ENCODE results near the gene STIM2.
"Not testable (repeated sequence)": the region's sequence is repeated elsewhere in the genome, so short reads cannot be mapped to it uniquely, and the experiment has no call there.

STIM2 gene

GRCh38 chr4:27005501-27005900 lies 144.9 kb downstream of the STIM2 start:
- peak; percentile 75 for DNase-seq (ENCODE audit: low read depth)

- DNase-seq (ENCODE audit: low read depth) = no peak
These were observed 145.4 kb downstream of the STIM2 start for GRCh38 chr4:27005905-27006590.

- DNase-seq (ENCODE audit: low read depth) = no peak
These were observed 146.0 kb downstream of the STIM2 start for GRCh38 chr4:27006646-27007045.

- DNase-seq (ENCODE audit: low read depth) = no peak
These were observed 146.9 kb downstream of the STIM2 start for GRCh38 chr4:27007507-27007906.

- DNase-seq (ENCODE audit: low read depth) = no peak
These were observed 148.0 kb downstream of the STIM2 start for GRCh38 chr4:27008679-27009078.

GRCh38 chr4:27009539-27009938 lies 148.9 kb downstream of the STIM2 start:
- DNase-seq (ENCODE audit: low read depth) = peak; percentile 30

GRCh38 chr4:27010334-27010940 lies 149.8 kb downstream of the STIM2 start:
- DNase-seq (ENCODE audit: low read depth) = peak; percentile 53

DNA sequence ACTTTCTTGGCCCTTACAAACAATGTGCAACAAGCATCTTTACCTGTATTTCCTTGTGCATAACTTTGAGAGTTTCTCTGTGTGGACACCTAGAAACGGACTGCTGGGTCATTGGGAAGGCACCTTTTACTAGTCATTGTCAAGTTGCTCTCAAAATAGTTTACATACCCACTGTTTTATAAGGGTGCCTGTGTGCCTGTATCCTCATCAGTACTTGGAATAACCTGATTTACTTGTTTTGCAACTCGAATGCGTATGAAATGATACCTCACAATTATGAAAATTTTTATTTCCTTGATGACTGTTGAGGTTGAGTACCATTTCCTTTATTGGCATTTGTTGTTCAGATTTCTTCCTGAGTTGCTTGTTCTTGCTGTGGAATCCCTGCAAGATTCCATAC lies 150.8 kb downstream of the STIM2 start:
- DNase-seq (ENCODE audit: low read depth) = no peak

- DNase-seq (ENCODE audit: low read depth) = no peak
These were observed 152.4 kb downstream of the STIM2 start for GRCh38 chr4:27013012-27013411.

GRCh38 chr4:27016551-27016950 lies 155.9 kb downstream of the STIM2 start:
- DNase-seq (ENCODE audit: low read depth) = no peak

DNA sequence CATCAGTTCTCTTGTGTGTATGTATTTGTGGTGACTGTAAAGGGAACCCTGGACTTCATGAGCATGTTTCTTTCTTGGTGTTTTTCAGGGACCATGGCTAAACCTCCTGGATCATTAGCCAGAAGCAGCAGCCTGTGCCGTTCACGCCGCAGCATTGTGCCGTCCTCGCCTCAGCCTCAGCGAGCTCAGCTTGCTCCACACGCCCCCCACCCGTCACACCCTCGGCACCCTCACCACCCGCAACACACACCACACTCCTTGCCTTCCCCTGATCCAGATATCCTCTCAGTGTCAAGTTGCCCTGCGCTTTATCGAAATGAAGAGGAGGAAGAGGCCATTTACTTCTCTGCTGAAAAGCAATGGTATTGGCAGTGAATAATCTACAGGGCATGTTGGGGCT lies 157.0 kb downstream of the STIM2 start:
- no peak for DNase-seq (ENCODE audit: low read depth)

- DNase-seq (ENCODE audit: low read depth) = no peak
These were observed 157.4 kb downstream of the STIM2 start for GRCh38 chr4:27018076-27018475.

- DNase-seq (ENCODE audit: low read depth) = no peak
These were observed 158.3 kb downstream of the STIM2 start for GRCh38 chr4:27018910-27019309.

DNA sequence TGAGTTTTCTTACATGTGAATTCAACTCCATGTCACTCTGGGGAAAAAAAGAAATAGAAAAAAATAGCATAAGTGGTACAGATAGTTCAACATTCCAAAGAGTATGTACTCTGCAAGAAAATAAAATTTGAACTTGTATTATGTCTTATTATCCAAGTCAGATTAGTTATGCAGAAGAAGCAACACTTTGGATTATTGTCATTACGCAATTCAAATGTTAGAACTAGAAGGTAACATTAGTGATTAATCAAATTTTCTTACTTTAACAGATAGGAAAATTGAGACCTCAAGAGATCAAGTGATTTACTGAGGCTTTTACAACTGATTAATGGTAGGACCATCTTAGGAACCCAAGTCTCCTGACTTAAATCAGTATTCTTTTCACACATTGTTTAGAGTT lies 159.1 kb downstream of the STIM2 start:
- DNase-seq (ENCODE audit: low read depth) = no peak

DNA sequence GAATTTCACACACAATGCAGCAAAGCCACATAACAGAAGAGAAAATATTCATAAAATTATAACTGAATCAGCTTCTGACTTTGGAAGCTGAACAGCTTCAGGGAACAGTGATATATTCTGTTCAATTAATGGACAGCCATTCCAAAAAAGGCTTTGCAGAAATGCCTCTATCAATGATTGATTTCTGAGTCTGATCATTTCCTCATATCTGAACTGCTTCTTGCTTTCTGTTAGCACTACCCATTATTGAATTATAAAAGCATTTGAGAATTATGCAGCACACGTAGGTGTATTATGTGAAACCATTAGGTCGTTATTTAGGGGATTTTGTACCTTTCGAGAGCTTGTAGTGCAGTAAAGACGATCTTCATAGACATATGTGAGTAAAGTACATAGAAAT lies 159.6 kb downstream of the STIM2 start:
- DNase-seq (ENCODE audit: low read depth) = no peak

- DNase-seq (ENCODE audit: low read depth) = no peak
These were observed 160.0 kb downstream of the STIM2 start for GRCh38 chr4:27020603-27021002.

- DNase-seq (ENCODE audit: low read depth) = no peak
These were observed 162.3 kb downstream of the STIM2 start for GRCh38 chr4:27022963-27023362.

DNA sequence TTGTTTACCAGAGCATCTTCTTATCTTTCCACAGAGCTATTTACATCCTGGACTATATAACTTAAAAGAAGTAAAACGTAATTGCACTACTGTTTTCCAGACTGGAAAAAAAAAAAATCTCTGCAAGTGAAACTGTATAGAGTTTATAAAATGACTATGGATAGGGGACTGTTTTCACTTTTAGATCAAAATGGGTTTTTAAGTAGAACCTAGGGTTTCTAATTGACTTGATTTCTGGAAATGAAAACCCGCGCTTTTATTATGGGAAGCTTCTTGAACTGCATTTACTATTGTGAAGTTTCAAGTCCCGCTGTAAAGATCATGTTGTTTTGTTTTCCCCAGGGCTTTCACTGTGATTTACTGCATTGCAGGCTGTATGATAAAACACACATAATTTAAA lies 162.7 kb downstream of the STIM2 start:
- DNase-seq (ENCODE audit: low read depth) = no peak

DNA sequence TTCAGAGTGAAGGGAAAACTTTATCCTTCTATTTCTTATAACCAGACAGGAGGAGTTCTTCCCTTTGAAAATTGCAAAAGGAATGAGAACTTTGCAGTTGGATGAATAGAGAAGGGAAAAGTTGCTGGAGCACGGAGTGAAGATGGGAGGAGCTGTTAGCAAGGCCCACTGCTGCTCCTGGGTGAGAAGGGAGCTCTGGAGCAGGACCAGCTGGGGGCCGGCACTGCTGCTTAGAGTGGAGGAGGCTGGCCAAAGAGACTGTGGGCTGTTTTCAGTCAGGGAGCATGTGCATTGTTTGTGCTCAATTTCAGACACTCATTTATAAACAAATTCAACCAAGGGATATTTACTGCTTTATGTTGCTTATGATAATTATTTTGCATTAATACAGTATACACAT lies 164.2 kb downstream of the STIM2 start:
- DNase-seq (ENCODE audit: low read depth) = no peak

- no peak for DNase-seq (ENCODE audit: low read depth)
These were observed 166.8 kb downstream of the STIM2 start for GRCh38 chr4:27027428-27027827.

GRCh38 chr4:27035127-27035526 lies 174.5 kb downstream of the STIM2 start:
- DNase-seq (ENCODE audit: low read depth) = not testable (repeated sequence)

DNA sequence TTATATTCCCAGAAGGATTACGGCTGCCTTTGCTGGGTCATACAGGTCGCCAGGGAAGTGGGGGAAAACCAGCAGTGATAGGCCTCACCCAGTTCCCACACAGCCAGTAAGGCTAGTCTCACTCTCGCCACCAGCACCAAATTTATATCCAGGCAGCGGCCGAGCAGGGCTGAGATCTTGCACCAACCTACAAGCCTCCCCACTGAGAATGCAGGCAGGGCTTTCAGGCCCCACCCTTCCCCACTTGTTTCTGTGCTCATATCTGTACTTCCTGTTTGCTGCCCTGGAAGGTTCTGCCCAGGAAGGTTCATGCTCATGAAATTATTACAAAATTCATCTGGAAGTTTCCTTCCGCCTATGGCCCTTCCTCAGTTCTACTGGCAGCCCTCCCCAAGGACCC lies 179.7 kb downstream of the STIM2 start:
- DNase-seq (ENCODE audit: low read depth) = no peak

DNA sequence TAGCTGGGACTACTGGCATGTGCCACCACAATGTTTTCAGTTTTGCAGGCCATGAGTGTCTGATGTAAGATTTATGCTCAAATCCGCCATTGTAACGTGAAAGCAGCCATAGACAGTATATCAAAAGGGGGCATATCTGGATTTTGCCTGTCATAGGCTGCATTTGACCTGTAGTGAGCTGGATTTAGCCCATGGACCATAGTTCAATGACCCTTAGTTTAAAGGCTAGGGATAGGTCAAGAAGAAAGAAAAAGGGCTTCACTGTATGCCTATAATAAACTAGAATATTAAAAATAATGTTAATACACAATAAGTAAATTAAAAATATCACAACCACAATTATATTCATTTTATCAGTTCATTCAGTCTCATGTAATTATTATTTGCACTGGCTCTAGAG lies 181.8 kb downstream of the STIM2 start:
- no peak for DNase-seq (ENCODE audit: low read depth)

- DNase-seq (ENCODE audit: low read depth) = no peak
These were observed 182.6 kb downstream of the STIM2 start for GRCh38 chr4:27043200-27043599.

All from stromal cell of bone marrow (primary cell).